Measurements from ENCODE around the gene C13orf46. TPM values are rescaled to one million over a fixed set of nuclear protein-coding genes. Genes with fewer than 3 reads are reported as not detected.

C13orf46 gene
- total and polyA plus RNA-seq, 2 experiments from 2014 or later = 0.20 to 0.23 TPM

- Histone ChIP-seq H3K9me2 (replicated peaks; ENCODE audit: insufficient read depth) (no peaks in the 10 kb centered on the region), H3K27me3 (no peaks in the 10 kb centered on the region), H3K27ac (no peak overlapping the region), H3K79me2 (no peaks in the 10 kb centered on the region), H2AFZ (no peak overlapping the region), H3K36me3 (replicated peaks; ENCODE audit: insufficient read depth, low read depth) (no peaks in the 10 kb centered on the region), H4K20me1 (ENCODE audit: insufficient read depth, poor library complexity, severe bottlenecking) (no peaks in the 10 kb centered on the region), H3K4me1 (ENCODE audit: insufficient read depth) (no peaks in the 10 kb centered on the region), H3K9me3 (ENCODE audit: low read depth) (no peaks in the 10 kb centered on the region), H3K4me3 (no peak overlapping the region), H3K4me2 (no peak overlapping the region)
- WGBS (ENCODE audit: low lambda C conversion rate, missing lambda C conversion rate) = 91% methylated on average over 18 of the region's 20 CpGs
- DNase-seq (ENCODE audit: low spot score) = no peak
- TF ChIP-seq CTCF (IDR thresholded peaks at IDR 0.05; ENCODE audit: poor library complexity) (no peak), EZH2phosphoT487 (IDR thresholded peaks at IDR 0.05; ENCODE audit: low read depth, severe bottlenecking, unreplicated experiment) (no peak), EZH2 (IDR thresholded peaks at IDR 0.05; ENCODE audit: borderline replicate concordance) (no peak)
These were observed 6.1 kb upstream of the C13orf46 start for GRCh38 chr13:113979791-113980471.

GRCh38 chr13:113978741-113979481 is 5.0 kb upstream of the C13orf46 start:
- no peak overlapping the region for H3K4me3 ChIP-seq
- no peaks in the 10 kb centered on the region for H3K36me3 ChIP-seq (replicated peaks; ENCODE audit: insufficient read depth, low read depth)
- no peak overlapping the region for H3K4me2 ChIP-seq
- no peak for DNase-seq (ENCODE audit: low spot score)
- WGBS (ENCODE audit: low lambda C conversion rate, missing lambda C conversion rate) = 95% methylated on average over 40 of the region's 41 CpGs
- H4K20me1 ChIP-seq (ENCODE audit: insufficient read depth, poor library complexity, severe bottlenecking) = no peaks in the 10 kb centered on the region
- no peaks in the 10 kb centered on the region for H3K9me2 ChIP-seq (replicated peaks; ENCODE audit: insufficient read depth)
- TF ChIP-seq EZH2phosphoT487 (IDR thresholded peaks at IDR 0.05; ENCODE audit: low read depth, severe bottlenecking, unreplicated experiment) (no peak), CTCF (IDR thresholded peaks at IDR 0.05; ENCODE audit: poor library complexity) (no peak), EZH2 (IDR thresholded peaks at IDR 0.05; ENCODE audit: borderline replicate concordance) (no peak)
- H3K4me1 ChIP-seq (ENCODE audit: insufficient read depth) = no peaks in the 10 kb centered on the region
- no peaks in the 10 kb centered on the region for H3K27me3 ChIP-seq
- H3K9me3 ChIP-seq (ENCODE audit: low read depth) = no peaks in the 10 kb centered on the region
- no peak overlapping the region for H3K27ac ChIP-seq
- no peak overlapping the region for H2AFZ ChIP-seq
- H3K79me2 ChIP-seq = no peaks in the 10 kb centered on the region

- Histone ChIP-seq H3K4me2 (no peak overlapping the region), H3K27ac (no peak overlapping the region), H3K79me2 (no peaks in the 10 kb centered on the region), H3K9me2 (replicated peaks; ENCODE audit: insufficient read depth) (no peaks in the 10 kb centered on the region), H3K4me1 (ENCODE audit: insufficient read depth) (no peaks in the 10 kb centered on the region), H2AFZ (no peak overlapping the region), H3K9me3 (ENCODE audit: low read depth) (no peaks in the 10 kb centered on the region), H3K27me3 (no peaks in the 10 kb centered on the region), H3K36me3 (replicated peaks; ENCODE audit: insufficient read depth, low read depth) (no peaks in the 10 kb centered on the region), H4K20me1 (ENCODE audit: insufficient read depth, poor library complexity, severe bottlenecking) (no peaks in the 10 kb centered on the region), H3K4me3 (no peak overlapping the region)
- WGBS (ENCODE audit: low lambda C conversion rate, missing lambda C conversion rate) = 93% methylated on average over 13 of the region's 13 CpGs
- no peak for DNase-seq (ENCODE audit: low spot score)
- no peak for TF ChIP-seq CTCF (IDR thresholded peaks at IDR 0.05; ENCODE audit: poor library complexity)
- no peak for TF ChIP-seq EZH2phosphoT487 (IDR thresholded peaks at IDR 0.05; ENCODE audit: low read depth, severe bottlenecking, unreplicated experiment)
- TF ChIP-seq EZH2 (IDR thresholded peaks at IDR 0.05; ENCODE audit: borderline replicate concordance) = no peak
These were observed 4.1 kb upstream of the C13orf46 start for GRCh38 chr13:113977976-113978375.
